Small intestine (tissue), 7 donors: Measurements from ENCODE around the gene VCAN. TPM values are rescaled to one million over a fixed set of nuclear protein-coding genes. Genes with fewer than 3 reads are reported as not detected.
A peak's percentile ranks its signal among the peaks of the same experiment; 100 is the strongest.

Experiments used
- DNase-seq, 2 donors: peaks; one replicate each; pipeline versions ENCODE4 v3.0.0 to v3.0.0-alpha.2; 2013
- FAIRE-seq: peaks from 2 replicates; lab custom pipeline; 2012; peaks lifted over from hg19 to GRCh38; lab: Jason Lieb, UNC
- H3K27ac ChIP-seq, 3 donors: one replicate each; pipeline ENCODE4 v1.5.1; 2013; ENCODE audit warnings: low read length in 2 of 3, mild to moderate bottlenecking in 2 of 3, control low read depth in 1 of 3, inconsistent platforms in 1 of 3, low read depth in 1 of 3, moderate library complexity in 1 of 3
- H3K27me3 ChIP-seq, 3 donors: one replicate each; pipeline ENCODE4 v1.6.1; 2013; ENCODE audit warnings: low read length in 3 of 3, inconsistent platforms in 1 of 3; ENCODE audit not compliant: control insufficient read depth in 3 of 3, insufficient read depth in 3 of 3
- H3K36me3 ChIP-seq, 3 donors: one replicate each; pipeline ENCODE4 v1.6.1; 2013; ENCODE audit warnings: low read length in 3 of 3, inconsistent platforms in 1 of 3, low read depth in 1 of 3, mild to moderate bottlenecking in 1 of 3, moderate library complexity in 1 of 3; ENCODE audit not compliant: control insufficient read depth in 3 of 3, insufficient read depth in 2 of 3
- H3K4me1 ChIP-seq, 3 donors: one replicate each; pipeline ENCODE4 v1.6.1; 2013; ENCODE audit warnings: low read length in 2 of 3, inconsistent platforms in 1 of 3, low read depth in 1 of 3, mild to moderate bottlenecking in 1 of 3, moderate library complexity in 1 of 3; ENCODE audit not compliant: control insufficient read depth in 3 of 3, insufficient read depth in 2 of 3
- H3K4me3 ChIP-seq, 3 donors: one replicate each; pipeline ENCODE4 v1.5.1; 2013; ENCODE audit warnings: low read length in 3 of 3, control low read depth in 1 of 3, inconsistent platforms in 1 of 3, low read depth in 1 of 3, mild to moderate bottlenecking in 1 of 3, moderate library complexity in 1 of 3
- H3K9me3 ChIP-seq, 2 donors: one replicate each; pipeline ENCODE4 v1.6.1; 2013; ENCODE audit warnings: low read depth in 1 of 2, low read length in 1 of 2; ENCODE audit not compliant: control insufficient read depth in 2 of 2, insufficient read depth in 1 of 2
- WGBS, 3 donors: extraction: QIAGEN DNeasy Blood & Tissue Kit; methylation state at CpG; one replicate each; pipeline ENCODE4 v1.1.7; 2013; 5-methylcytosine and 5-hydroxymethylcytosine counted together
- polyA plus RNA-seq, 4 donors: library from polyadenylated mRNA; stranded (reverse) in 3 of 4; unstranded in 1 of 4; fragments of 200-250 nt in 3 of 4; fragments of 120-200 nt in 1 of 4; gene quantifications; one replicate each; pipeline versions ENCODE4 v1.2.1 to v1.2.3, GENCODE V29; 2013
- donor health status: healthy with polysubstance abuse.
- donor health status: control.
- donor health status: control.
- donor health status: Bipolar disorder and iron deficiency.
- donor health status: healthy.

VCAN gene
- polyA plus RNA-seq, 4 donors, result 0.67 to 66.4 (median 2.0) TPM

DNA sequence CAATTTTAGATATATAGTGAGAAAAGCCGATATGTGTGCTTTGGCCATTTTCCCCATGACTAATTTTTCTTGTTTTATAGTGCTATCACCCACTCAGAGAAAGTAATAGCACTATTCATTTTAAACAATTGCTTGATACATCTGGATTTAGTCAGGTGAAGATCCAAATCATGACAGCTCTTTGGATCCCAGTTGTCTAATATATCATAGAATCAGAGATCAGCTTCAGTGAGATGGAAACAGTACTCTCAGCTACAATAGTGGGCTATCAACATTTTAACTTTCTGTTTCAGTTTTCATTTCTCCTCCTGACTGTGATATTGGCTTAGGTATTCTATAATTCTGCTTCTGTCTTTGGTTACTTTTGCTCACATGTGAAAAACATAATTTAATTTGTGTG is 38.7 kb downstream of the VCAN start:
- Histone ChIP-seq H3K27me3 (no peaks in the 10 kb centered on the region), H3K36me3 (peaks cover 0 to 11% (median 0%) of the 10 kb centered on the region in 3 donors), H3K4me1 (peaks cover 0 to 5% (median 0%) of the 10 kb centered on the region in 3 donors), H3K27ac (peak overlapping the region in 1 of 3 donors; percentile 61), H3K4me3 (no peak overlapping the region), H3K9me3 (peaks cover 0 to 8% of the 10 kb centered on the region in 2 donors)
- FAIRE-seq (no peak), DNase-seq (peak in 1 of 2 donors; percentile 21)
- WGBS, 3 donors, result 82 to 94% (median 83%) methylated on average over 1 of the region's 1 CpG

GRCh38 chr5:83512061-83512745 is 40.7 kb downstream of the VCAN start:
- Histone ChIP-seq H3K27me3 (no peaks in the 10 kb centered on the region), H3K9me3 (no peaks in the 10 kb centered on the region), H3K27ac (no peak overlapping the region), H3K4me3 (no peak overlapping the region), H3K36me3 (peaks cover 0 to 4% (median 0%) of the 10 kb centered on the region in 3 donors), H3K4me1 (peaks cover 0 to 5% (median 0%) of the 10 kb centered on the region in 3 donors)
- FAIRE-seq (no peak), DNase-seq (no peak)
- 90 to 94% (median 92%) methylated on average over 13 of the region's 13 CpGs for WGBS, 3 donors

GRCh38 chr5:83513081-83513480 is 41.5 kb downstream of the VCAN start:
- peaks cover 0 to 4% (median 0%) of the 10 kb centered on the region in 3 donors for H3K36me3 ChIP-seq
- DNase-seq, result no peak
- H3K9me3 ChIP-seq, result no peaks in the 10 kb centered on the region
- no peaks in the 10 kb centered on the region for H3K27me3 ChIP-seq
- FAIRE-seq, result no peak
- peaks cover 0 to 5% (median 0%) of the 10 kb centered on the region in 3 donors for H3K4me1 ChIP-seq
- no peak overlapping the region for H3K27ac ChIP-seq
- 47 to 62% (median 54%) methylated on average over 1 of the region's 1 CpG for WGBS, 3 donors
- H3K4me3 ChIP-seq, result no peak overlapping the region

- Histone ChIP-seq H3K9me3 (no peaks in the 10 kb centered on the region), H3K27me3 (no peaks in the 10 kb centered on the region), H3K27ac (no peak overlapping the region), H3K4me1 (peaks cover 0 to 5% (median 0%) of the 10 kb centered on the region in 3 donors), H3K36me3 (peaks cover 0 to 4% (median 0%) of the 10 kb centered on the region in 3 donors), H3K4me3 (no peak overlapping the region)
- no peak for FAIRE-seq
- 65 to 76% (median 66%) methylated on average over 3 of the region's 3 CpGs for whole genome bisulfite sequencing, 3 donors
- no peak for DNase-seq
Measured at GRCh38 chr5:83513491-83513890, 41.9 kb downstream of the VCAN start.

DNA sequence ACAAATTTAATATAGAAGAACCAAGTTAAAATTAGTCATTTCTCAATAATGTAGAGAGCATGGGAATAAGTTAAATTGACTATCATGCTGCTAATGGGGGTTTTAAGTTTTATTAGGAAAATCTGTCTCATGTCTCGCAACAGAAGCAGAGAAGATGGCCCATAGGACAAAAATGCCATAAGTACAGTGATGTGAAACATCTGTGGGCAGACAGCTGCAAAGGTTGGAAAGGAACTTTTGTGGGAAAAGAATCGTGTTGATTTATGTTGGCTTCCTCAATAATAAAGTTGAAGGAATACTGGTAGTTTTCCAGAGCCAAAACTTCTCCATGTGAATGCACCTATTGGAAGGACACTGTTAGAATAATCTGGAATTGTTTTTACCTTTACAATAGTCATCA is 44.8 kb downstream of the VCAN start:
- FAIRE-seq (no peak), DNase-seq (no peak)
- H3K4me1 ChIP-seq, result no peaks in the 10 kb centered on the region
- no peak overlapping the region for H3K4me3 ChIP-seq
- 64 to 82% (median 72%) methylated on average over 2 of the region's 2 CpGs for WGBS, 3 donors
- H3K36me3 ChIP-seq, result peaks cover 0 to 4% (median 0%) of the 10 kb centered on the region in 3 donors
- H3K27me3 ChIP-seq, result no peaks in the 10 kb centered on the region
- H3K27ac ChIP-seq, result no peak overlapping the region
- no peaks in the 10 kb centered on the region for H3K9me3 ChIP-seq

DNA sequence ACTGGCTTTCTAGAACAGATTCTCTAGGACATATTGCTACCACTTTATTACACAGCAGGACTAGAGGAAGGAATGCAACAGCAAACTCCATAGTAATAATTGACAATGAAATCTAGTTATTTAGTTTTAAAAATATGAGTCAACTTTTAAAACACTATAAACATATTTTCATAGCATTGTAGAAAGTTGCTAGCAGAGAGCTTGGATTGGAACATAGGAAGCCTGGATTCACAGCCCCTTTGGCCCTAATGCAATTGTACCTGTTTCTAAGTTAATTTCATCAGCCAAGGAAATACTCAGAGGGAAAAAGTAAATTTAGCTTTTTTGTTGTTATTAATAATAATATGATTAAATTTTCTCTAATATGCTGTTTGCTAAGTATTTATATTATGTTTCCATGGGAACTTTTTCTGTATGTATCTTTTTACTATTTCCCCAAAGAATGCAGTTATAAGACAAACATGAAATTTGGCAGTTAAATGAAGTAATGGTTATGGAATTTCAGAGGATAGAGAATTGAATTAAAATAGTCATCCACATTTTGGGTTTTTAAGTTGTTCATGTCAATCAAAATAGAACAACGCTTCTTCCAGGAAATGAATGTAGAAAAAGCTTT is 45.6 kb downstream of the VCAN start:
- 67 to 81% (median 77%) methylated on average over 1 of the region's 1 CpG for WGBS, 3 donors
- Histone ChIP-seq H3K27me3 (no peaks in the 10 kb centered on the region), H3K27ac (no peak overlapping the region), H3K36me3 (peaks cover 0 to 3% (median 0%) of the 10 kb centered on the region in 3 donors), H3K9me3 (no peaks in the 10 kb centered on the region), H3K4me1 (no peaks in the 10 kb centered on the region), H3K4me3 (no peak overlapping the region)
- FAIRE-seq (no peak), DNase-seq (no peak)

GRCh38 chr5:83517688-83518085 is 46.1 kb downstream of the VCAN start:
- DNase-seq, result no peak
- H3K36me3 ChIP-seq, result peaks cover 0 to 2% (median 0%) of the 10 kb centered on the region in 3 donors
- H3K27ac ChIP-seq, result no peak overlapping the region
- 61 to 63% (median 61%) methylated on average over 1 of the region's 1 CpG for WGBS, 3 donors
- no peak for FAIRE-seq
- H3K27me3 ChIP-seq, result no peaks in the 10 kb centered on the region
- no peak overlapping the region for H3K4me3 ChIP-seq
- no peaks in the 10 kb centered on the region for H3K9me3 ChIP-seq
- H3K4me1 ChIP-seq, result no peaks in the 10 kb centered on the region

GRCh38 chr5:83518319-83519061 is 46.9 kb downstream of the VCAN start:
- WGBS, 3 donors, result 77 to 83% (median 82%) methylated on average over 3 of the region's 3 CpGs
- Histone ChIP-seq H3K36me3 (peaks cover 0 to 2% (median 0%) of the 10 kb centered on the region in 3 donors), H3K27me3 (no peaks in the 10 kb centered on the region), H3K9me3 (no peaks in the 10 kb centered on the region), H3K27ac (no peak overlapping the region), H3K4me1 (no peaks in the 10 kb centered on the region), H3K4me3 (no peak overlapping the region)
- no peak for FAIRE-seq
- DNase-seq, result no peak
